Panc1 (cell line): ENCODE results near the gene CCNA2.

Experiments used
- SIN3A ChIP-seq: IDR thresholded peaks from 2 replicates; pipeline ENCODE4 v1.6.1; 2012; ENCODE audit warnings: low read depth, mild to moderate bottlenecking, low read length, moderate library complexity, borderline replicate concordance; ENCODE audit not compliant: insufficient read depth
- TF ChIP-seq, protein P1 (sequence below): fragments of 450-650 bp; IDR thresholded peaks from 2 replicates; pipeline ENCODE4 v1.5.1; 2017; ENCODE audit warnings: mild to moderate bottlenecking

- TF ChIP-seq SIN3A = no peak
- TF ChIP-seq, protein P1, sequence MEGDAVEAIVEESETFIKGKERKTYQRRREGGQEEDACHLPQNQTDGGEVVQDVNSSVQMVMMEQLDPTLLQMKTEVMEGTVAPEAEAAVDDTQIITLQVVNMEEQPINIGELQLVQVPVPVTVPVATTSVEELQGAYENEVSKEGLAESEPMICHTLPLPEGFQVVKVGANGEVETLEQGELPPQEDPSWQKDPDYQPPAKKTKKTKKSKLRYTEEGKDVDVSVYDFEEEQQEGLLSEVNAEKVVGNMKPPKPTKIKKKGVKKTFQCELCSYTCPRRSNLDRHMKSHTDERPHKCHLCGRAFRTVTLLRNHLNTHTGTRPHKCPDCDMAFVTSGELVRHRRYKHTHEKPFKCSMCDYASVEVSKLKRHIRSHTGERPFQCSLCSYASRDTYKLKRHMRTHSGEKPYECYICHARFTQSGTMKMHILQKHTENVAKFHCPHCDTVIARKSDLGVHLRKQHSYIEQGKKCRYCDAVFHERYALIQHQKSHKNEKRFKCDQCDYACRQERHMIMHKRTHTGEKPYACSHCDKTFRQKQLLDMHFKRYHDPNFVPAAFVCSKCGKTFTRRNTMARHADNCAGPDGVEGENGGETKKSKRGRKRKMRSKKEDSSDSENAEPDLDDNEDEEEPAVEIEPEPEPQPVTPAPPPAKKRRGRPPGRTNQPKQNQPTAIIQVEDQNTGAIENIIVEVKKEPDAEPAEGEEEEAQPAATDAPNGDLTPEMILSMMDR = no peak
Measured at GRCh38 chr4:121773883-121774282, 49.8 kb downstream of the CCNA2 start.
